Stimulated activated CD8-positive, alpha-beta memory T cell treated with anti-CD3 and anti-CD28 coated beads, Interleukin-7, amount 100 ng/mL, for 4 hours (primary cell): ENCODE results near the gene ALDH8A1.

Source experiments
- DNase-seq, 2 donors: peaks; one replicate each; pipeline ENCODE4 v3.0.0-alpha.2; 2020; ENCODE audit warnings: low read depth in 2 of 2

Gene ALDH8A1

GRCh38 chr6:134951494-134952263, 1.8 kb upstream of the ALDH8A1 start:
- no peak for DNase-seq

GRCh38 chr6:134950482-134950881, 581 bp upstream of the ALDH8A1 start:
- no peak for DNase-seq

- no peak for DNase-seq
Observed at GRCh38 chr6:134948691-134949090, 1.2 kb downstream of the ALDH8A1 start.

- DNase-seq = no peak
Observed at GRCh38 chr6:134948142-134948541, 1.8 kb downstream of the ALDH8A1 start.

GRCh38 chr6:134945045-134945444, 4.9 kb downstream of the ALDH8A1 start:
- no peak for DNase-seq

GRCh38 chr6:134943522-134944111, 6.3 kb downstream of the ALDH8A1 start:
- no peak for DNase-seq

GRCh38 chr6:134938896-134939295, 11.0 kb downstream of the ALDH8A1 start:
- peak; percentile 63 to 74 for DNase-seq

- DNase-seq = no peak
Observed at GRCh38 chr6:134937426-134937825, 12.5 kb downstream of the ALDH8A1 start.

GRCh38 chr6:134936931-134937330, 13.0 kb downstream of the ALDH8A1 start:
- no peak for DNase-seq

GRCh38 chr6:134936476-134936875, 13.4 kb downstream of the ALDH8A1 start:
- DNase-seq = no peak

- no peak for DNase-seq
Observed at GRCh38 chr6:134934793-134935485, 15.0 kb downstream of the ALDH8A1 start.

GRCh38 chr6:134932535-134933470, 17.1 kb downstream of the ALDH8A1 start:
- DNase-seq = no peak

- no peak for DNase-seq
Observed at GRCh38 chr6:134932098-134932497, 17.8 kb downstream of the ALDH8A1 start.

GRCh38 chr6:134930463-134930862, 19.4 kb downstream of the ALDH8A1 start:
- DNase-seq = no peak

GRCh38 chr6:134928151-134928900, 21.6 kb downstream of the ALDH8A1 start:
- DNase-seq = no peak

- no peak for DNase-seq
Observed at GRCh38 chr6:134925800-134926199, 24.1 kb downstream of the ALDH8A1 start.

- no peak for DNase-seq
Observed at GRCh38 chr6:134921721-134922261, 28.1 kb downstream of the ALDH8A1 start.

- DNase-seq = no peak
Observed at GRCh38 chr6:134921276-134921675, 28.6 kb downstream of the ALDH8A1 start.

- no peak for DNase-seq
Observed at GRCh38 chr6:134920422-134920821, 29.5 kb downstream of the ALDH8A1 start.

GRCh38 chr6:134918418-134918961, 31.4 kb downstream of the ALDH8A1 start:
- DNase-seq = no peak
